Type B pancreatic cell (in vitro differentiated cells): ENCODE data around the gene CCDC187. TPM values are rescaled to one million over a fixed set of nuclear protein-coding genes. Genes with fewer than 3 reads are reported as not detected.

Experiments
- DNase-seq: peaks from one replicate; pipeline ENCODE4 v3.0.0; 2021; ENCODE audit warnings: mixed read lengths; ENCODE audit not compliant: unreplicated experiment; ENCODE audit errors: extremely low spot score
- H3K27ac Mint-ChIP-seq: 2 replicates; pipeline ENCODE4 v1.8.0; 2021; ENCODE audit warnings: mild to moderate bottlenecking, mixed read lengths
- H3K27me3 Mint-ChIP-seq: 2 replicates; pipeline ENCODE4 v1.8.0; 2021; ENCODE audit warnings: mixed read lengths
- H3K36me3 Mint-ChIP-seq: 2 replicates; pipeline ENCODE4 v1.8.0; 2021; ENCODE audit warnings: mixed read lengths
- H3K4me1 Mint-ChIP-seq: one replicate; pipeline ENCODE4 v1.8.0; 2021; ENCODE audit warnings: mixed read lengths; ENCODE audit not compliant: unreplicated experiment
- H3K4me3 Mint-ChIP-seq: 2 replicates; pipeline ENCODE4 v1.8.0; 2021; ENCODE audit warnings: mild to moderate bottlenecking, mixed read lengths
- H3K9me3 Mint-ChIP-seq: 2 replicates; pipeline ENCODE4 v1.8.0; 2021; ENCODE audit warnings: mixed read lengths
- total RNA-seq: library from RNA; stranded (reverse); gene quantifications from 2 replicates; pipeline ENCODE4 v1.2.1, GENCODE V29; 2021; ENCODE audit warnings: low replicate concordance
- TF ChIP-seq, protein P1 (sequence below): fragments of 200-600 bp; sonication (generic); conservative IDR thresholded peaks from 2 replicates; pipeline ENCODE4 v1.5.0; 2021; ENCODE audit warnings: antibody characterized with exemption, mild to moderate bottlenecking

CCDC187 gene
- total RNA-seq, 1 donor from 2014 or later = 0.70 TPM

DNA sequence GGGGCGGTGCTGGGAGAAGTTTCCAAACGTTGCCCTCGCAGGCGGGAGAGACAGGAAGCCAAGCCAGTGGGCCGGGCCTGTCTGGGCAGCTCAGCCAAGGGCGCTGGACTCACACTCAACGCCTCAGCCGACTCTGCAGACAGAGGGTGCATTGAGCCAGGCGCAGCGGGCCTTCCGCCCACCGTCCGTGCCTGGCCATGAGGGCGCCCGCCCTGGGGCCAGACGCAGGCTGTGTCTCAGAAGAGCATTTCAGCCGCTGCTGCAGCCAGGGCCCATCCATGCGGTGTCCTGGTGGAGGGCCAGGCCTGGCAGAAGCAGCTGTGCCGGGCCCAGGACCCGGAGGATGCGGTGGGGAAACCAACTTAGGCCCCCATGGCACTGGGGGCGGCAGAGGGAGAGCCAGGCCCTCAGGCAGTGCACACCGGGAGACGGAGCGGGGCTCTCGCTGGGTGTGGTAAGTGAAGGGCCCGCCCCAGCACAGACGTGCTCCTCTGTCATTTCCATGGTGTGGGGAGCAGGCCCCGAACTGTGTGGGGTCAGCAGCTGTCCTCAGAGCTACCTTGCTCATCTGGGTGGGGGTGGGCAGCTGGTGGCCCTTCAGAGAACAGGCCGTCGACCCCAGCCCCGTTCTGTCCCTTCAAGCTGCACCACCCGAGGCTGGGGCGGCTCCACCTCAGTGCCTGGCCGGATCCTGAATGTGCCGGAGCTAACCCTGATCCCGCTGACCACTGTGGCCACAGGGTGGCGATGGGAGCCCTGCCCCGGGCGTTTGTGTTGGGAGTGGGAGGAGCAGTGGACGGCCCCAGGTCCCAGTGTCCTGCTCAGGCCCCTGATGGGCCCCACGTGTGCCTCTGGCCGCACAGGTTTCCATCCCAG is 41.6 kb upstream of the CCDC187 start:
- Mint-ChIP-seq H3K36me3 (no peaks in the 10 kb centered on the region), H3K4me1 (no peaks in the 10 kb centered on the region), H3K27me3 (no peaks in the 10 kb centered on the region), H3K4me3 (no peak overlapping the region), H3K27ac (peak overlapping the region; percentile 73), H3K9me3 (no peaks in the 10 kb centered on the region)
- TF ChIP-seq, protein P1, sequence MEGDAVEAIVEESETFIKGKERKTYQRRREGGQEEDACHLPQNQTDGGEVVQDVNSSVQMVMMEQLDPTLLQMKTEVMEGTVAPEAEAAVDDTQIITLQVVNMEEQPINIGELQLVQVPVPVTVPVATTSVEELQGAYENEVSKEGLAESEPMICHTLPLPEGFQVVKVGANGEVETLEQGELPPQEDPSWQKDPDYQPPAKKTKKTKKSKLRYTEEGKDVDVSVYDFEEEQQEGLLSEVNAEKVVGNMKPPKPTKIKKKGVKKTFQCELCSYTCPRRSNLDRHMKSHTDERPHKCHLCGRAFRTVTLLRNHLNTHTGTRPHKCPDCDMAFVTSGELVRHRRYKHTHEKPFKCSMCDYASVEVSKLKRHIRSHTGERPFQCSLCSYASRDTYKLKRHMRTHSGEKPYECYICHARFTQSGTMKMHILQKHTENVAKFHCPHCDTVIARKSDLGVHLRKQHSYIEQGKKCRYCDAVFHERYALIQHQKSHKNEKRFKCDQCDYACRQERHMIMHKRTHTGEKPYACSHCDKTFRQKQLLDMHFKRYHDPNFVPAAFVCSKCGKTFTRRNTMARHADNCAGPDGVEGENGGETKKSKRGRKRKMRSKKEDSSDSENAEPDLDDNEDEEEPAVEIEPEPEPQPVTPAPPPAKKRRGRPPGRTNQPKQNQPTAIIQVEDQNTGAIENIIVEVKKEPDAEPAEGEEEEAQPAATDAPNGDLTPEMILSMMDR = peak; percentile 68
- no peak for DNase-seq

DNA sequence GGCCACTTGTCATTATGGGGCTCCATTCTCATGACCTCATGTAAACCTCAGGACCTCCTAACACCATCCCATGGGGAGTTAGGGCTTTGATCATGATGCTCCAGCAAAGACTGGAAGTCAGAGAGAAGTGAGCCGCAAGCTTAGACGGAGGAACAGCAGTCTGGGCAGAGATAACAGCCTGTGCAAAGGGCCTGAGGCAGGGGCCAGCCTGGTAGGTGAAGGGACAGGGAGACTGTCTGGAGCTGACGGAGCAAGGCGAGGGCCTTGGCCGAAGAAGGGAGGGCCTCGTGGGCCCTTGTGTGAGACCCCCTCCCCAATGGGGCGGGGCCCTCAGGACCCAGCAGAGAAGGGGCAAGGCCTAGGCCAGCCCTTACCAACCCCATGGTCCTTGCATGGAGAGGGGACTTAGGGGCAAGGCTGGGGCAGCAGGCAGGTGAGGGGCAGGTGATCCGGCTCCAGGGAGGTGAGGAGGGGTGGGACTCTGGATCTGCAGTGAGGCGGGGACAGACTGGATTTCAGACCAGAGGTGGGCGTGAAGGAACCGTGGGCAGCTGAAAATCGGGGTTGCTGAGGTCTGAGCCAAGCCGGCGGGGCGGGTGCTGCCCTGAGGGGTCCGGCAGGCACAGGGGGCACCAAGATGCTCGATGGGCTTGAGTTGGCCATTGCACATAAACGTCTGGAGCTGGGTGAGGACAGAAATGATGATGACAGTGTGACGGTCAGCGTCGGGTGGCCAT is 40.8 kb upstream of the CCDC187 start:
- DNase-seq = no peak
- TF ChIP-seq, protein P1 = no peak
- Mint-ChIP-seq H3K4me3 (no peak overlapping the region), H3K27me3 (no peaks in the 10 kb centered on the region), H3K27ac (peak overlapping the region; percentile 73), H3K36me3 (no peaks in the 10 kb centered on the region), H3K9me3 (no peaks in the 10 kb centered on the region), H3K4me1 (no peaks in the 10 kb centered on the region)

DNA sequence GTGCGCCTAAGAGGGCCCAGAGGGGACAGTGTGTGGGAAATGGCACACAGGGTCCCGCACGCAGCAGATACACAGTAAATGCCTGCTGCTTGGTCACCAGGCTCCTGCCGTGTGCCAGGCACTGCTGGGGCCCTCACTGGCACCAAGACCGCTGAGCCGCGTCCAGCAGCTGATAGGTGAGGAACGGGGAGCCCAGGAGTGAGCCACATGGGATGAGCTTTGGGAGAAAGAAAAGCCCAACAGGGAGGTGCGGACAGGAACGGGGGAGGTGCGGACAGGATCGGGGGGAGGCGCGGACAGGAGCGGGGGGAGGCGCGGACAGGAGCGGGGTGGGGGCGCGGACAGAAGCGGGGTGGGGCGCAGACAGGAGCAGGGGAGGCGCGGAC is 40.0 kb upstream of the CCDC187 start:
- no peak for DNase-seq
- TF ChIP-seq, protein P1 = no peak
- H3K9me3 Mint-ChIP-seq = no peaks in the 10 kb centered on the region
- no peak overlapping the region for H3K4me3 Mint-ChIP-seq
- H3K36me3 Mint-ChIP-seq = peaks cover 4% of the 10 kb centered on the region
- H3K27ac Mint-ChIP-seq = no peak overlapping the region
- H3K27me3 Mint-ChIP-seq = no peaks in the 10 kb centered on the region
- H3K4me1 Mint-ChIP-seq = peaks cover 5% of the 10 kb centered on the region

GRCh38 chr9:136343121-136343883 is 39.4 kb upstream of the CCDC187 start:
- Mint-ChIP-seq H3K4me3 (peak overlapping the region; percentile 83), H3K4me1 (peaks cover 5% of the 10 kb centered on the region), H3K27me3 (no peaks in the 10 kb centered on the region), H3K36me3 (peaks cover 4% of the 10 kb centered on the region), H3K9me3 (no peaks in the 10 kb centered on the region), H3K27ac (peak overlapping the region; percentile 58)
- no peak for DNase-seq
- TF ChIP-seq, protein P1 = no peak

DNA sequence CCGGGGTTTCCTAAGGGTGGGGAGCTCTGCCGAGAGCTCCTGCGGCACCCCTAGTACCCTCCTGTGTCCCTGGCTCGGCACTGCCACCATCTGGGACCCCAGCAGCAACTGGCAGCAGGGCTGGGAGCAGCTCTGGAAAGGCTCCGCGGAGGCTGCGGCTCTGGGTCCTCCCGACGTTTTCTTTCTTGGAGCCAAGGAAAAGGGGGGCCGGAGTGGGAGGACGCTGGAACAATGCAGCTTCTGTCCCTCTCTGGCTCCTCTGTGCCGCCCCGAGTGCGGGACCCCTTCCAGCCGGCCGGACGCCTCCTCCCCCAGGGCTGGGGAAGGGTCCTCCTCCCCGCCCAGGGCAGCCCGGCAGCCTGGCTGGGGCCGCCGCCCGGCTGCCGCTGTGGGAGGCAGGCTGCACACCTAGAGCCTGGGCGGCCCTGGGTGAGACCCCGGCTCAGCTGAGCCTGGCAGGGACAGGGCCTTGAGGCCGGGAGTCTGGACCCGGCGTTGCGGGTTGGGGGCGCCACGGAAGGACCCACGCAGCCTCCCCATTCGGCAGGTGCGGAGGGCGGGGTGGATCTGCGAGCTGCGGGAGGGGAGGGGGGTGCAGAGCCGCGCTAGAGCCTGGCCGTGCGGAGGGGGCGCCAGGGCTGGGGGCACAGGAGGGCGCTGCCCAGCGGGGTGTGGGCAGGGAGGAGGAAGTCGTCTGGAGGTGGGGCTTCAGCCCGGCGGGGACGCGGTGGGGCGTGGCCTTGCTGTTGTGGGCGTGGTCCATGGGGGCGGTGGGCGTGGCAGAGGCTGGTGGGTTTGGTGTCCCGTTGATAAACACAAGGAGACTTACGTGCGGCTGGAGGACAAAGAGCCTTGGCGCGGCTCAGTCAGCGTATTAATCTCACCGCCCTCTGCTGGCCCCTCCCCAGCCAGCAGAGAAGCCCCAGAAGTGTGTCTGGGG is 38.6 kb upstream of the CCDC187 start:
- H3K4me3 Mint-ChIP-seq = peak overlapping the region; percentile 83
- peak; percentile 91 for DNase-seq
- H3K27me3 Mint-ChIP-seq = no peaks in the 10 kb centered on the region
- TF ChIP-seq, protein P1 = no peak
- H3K9me3 Mint-ChIP-seq = no peaks in the 10 kb centered on the region
- peaks cover 4% of the 10 kb centered on the region for H3K36me3 Mint-ChIP-seq
- peak overlapping the region; percentile 58 for H3K27ac Mint-ChIP-seq
- H3K4me1 Mint-ChIP-seq = peaks cover 5% of the 10 kb centered on the region
